GM18868 (cell line): ENCODE measurements around the gene PVALB.

Source experiments
- ATAC-seq: cut with Tn5 transposase; IDR thresholded peaks from one replicate; pipeline ENCODE4 v1.9.1; 2021; ENCODE audit warnings: mild to moderate bottlenecking, moderate library complexity; ENCODE audit not compliant: unreplicated experiment

PVALB gene

DNA sequence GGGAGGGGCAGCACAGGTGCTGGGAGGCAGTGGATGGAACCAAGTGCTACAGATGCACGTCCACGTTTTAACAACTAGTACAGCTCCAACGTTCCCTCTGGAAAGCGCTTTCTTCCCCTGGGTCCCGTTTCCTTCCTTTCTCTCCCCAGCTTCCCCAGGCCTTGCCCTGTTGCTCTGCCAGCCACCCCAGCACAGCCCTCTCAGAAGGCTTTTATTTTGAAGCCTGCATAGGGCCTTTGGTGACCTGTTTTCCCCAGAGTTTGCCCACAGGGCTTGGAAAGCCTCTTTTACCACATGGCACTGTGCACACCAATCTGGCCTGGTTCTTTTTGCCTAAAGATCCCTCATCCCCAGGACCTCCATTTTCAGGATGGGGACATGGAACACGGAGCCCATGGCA lies 30.1 kb upstream of the PVALB start:
- ATAC-seq = no peak

DNA sequence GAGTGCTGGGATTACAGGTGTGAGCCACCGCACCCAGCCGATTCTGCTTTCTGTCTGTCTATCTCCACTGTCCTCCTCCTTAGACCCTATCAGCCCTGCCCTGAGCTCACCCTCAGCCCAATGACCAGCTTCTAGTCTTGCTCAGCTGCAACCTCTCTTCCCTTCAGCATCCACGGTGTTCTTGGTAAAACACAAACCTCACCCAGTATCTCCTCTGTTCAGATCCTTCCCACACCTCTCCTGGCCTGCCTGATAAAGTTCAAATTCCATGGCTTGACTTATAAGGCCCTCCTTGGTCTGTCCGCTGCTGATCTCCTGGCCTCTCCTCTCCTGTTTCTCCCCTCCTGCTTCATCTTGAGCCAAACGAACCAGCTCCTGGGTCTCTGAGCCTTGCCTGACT lies 29.4 kb upstream of the PVALB start:
- ATAC-seq = no peak

DNA sequence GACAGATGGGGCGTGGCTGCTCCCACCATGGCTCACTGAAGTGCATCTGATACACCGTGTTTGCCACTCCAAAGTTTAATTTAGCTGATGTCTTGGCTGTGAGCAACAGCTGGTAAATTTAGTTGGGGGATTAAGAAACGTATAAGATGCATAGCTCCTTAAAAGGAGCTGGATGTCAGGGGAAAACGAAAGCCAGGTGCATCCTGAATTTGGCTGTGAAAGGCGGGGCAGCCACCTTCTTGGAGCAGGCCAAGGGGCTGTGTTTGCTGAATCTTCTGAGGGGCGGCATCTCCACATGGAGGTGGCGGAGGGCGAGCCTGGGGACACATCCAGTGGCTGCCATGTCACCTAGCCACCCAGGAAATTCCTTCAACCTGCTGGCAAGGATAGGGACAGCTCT lies 23.3 kb upstream of the PVALB start:
- no peak for ATAC-seq

GRCh38 chr22:36839356-36840073 lies 22.7 kb upstream of the PVALB start:
- no peak for ATAC-seq

GRCh38 chr22:36838119-36839030 lies 21.5 kb upstream of the PVALB start:
- ATAC-seq = no peak

GRCh38 chr22:36835903-36836302 lies 19.1 kb upstream of the PVALB start:
- no peak for ATAC-seq

DNA sequence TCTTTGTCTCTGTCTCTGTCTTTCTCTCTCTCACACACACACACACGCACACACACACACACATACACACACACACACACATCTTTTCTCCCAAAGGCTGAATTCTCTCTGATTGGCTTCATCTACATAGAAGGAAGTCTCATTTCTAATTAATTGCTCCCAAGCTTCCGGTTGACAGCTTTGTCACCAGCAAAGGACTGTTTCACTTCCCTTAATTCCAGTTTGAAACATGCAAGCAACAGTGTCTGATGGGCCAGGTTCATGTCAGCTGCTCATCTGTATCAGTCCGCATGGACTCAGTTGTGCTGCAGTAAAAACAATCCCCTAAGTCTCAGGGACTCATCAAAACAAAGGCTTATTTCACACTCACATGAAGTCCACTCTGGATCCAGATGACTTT lies 16.2 kb upstream of the PVALB start:
- ATAC-seq = no peak

GRCh38 chr22:36831717-36832116 lies 14.9 kb upstream of the PVALB start:
- ATAC-seq = no peak

- no peak for ATAC-seq
Observed at GRCh38 chr22:36831206-36831605, 14.4 kb upstream of the PVALB start.

DNA sequence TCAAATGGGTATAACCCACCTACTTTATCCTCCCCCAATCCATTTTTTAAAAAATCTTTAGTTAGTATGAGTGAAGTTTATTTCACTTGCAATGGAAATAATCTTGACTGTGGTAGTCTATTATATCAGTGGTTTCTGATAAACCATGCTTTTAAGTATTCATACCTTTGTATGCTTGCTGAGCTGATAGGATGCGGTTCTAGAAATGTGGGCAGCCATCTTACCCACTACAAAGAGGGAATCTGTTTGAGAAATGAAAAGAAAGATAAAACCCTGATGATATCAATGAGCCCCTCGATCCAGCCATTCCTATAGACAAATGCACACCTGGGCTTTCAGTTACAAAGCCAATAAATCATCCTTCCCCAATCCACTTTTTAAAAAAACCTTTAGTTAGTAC lies 13.8 kb upstream of the PVALB start:
- ATAC-seq = no peak

GRCh38 chr22:36829370-36830002 lies 12.7 kb upstream of the PVALB start:
- ATAC-seq = no peak

- no peak for ATAC-seq
Observed at GRCh38 chr22:36828815-36829214, 12.0 kb upstream of the PVALB start.

GRCh38 chr22:36826262-36826661 lies 9.4 kb upstream of the PVALB start:
- no peak for ATAC-seq

DNA sequence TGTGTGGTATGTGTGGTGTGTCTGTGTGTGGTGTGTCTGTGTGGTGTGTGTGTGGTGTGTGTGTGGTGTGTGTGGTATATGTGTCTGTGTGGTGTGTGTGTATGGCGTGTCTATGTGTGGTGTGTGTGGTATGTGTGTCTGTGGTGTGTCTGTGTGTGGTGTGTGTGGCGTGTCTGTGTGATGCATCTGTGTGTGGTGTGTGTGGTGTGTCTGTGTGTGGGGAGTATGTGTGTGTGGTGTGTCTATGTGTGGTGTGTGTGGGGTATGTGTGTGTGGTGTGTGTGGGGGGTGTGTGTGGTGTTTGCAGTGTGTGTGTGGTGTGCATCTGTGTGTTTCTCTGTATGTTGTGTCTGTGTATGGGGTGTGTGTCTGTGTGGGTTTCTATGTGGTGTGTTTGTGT lies 7.8 kb upstream of the PVALB start:
- no peak for ATAC-seq

DNA sequence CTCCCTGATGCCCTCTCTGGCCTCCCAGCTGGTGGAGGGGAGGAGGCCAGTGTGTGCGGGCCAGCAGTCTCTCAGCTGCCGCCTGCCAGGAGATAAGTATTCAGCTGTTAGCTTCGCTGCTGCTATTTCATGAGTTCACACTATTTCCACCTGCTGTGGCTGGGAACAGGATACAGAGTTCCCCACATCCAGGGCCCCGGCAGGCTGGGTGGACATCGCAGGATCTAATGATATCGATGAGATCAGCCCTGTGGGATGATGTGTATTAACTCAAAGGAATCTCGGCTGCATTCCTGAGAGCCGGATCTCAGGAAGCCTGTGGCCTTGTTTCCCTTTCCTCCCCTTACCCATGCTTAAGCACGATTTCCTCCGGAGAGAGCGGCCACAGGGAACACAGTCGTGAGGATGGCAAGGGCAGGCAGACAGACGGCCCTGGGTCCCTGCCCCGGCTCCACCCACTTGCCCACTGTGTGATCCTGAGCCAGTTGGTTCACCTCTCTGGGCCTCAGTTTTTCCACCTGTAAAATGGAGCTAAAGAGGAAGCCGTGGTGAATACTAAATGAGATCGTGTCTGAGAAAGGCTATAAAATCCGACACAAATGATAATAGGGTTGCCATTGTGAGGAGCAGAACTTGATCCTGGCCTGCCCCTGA lies 6.5 kb upstream of the PVALB start:
- no peak for ATAC-seq

GRCh38 chr22:36822581-36822980 lies 5.7 kb upstream of the PVALB start:
- no peak for ATAC-seq

GRCh38 chr22:36819112-36819511 lies 2.3 kb upstream of the PVALB start:
- ATAC-seq = no peak

GRCh38 chr22:36818010-36818642 lies 1.3 kb upstream of the PVALB start:
- no peak for ATAC-seq

DNA sequence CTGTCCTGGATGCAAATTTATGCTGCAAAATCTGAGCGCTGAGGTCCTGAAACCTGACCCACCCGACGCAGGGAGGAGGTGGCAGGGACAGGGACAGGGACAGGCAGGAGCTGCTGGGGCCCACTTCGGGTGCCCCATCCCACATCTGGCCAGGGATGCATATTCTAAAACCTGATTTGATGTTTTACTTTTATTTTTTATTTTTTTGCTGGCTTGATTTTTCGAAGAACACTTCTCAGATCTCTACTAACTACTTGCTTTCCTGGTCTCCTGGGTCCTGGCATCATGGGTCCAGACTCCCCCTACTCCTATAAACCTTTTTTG lies 652 bp upstream of the PVALB start:
- no peak for ATAC-seq

- ATAC-seq = no peak
Observed at GRCh38 chr22:36816339-36816635, 548 bp downstream of the PVALB start.
